M059J (cell line): ENCODE results near the gene COX4I1. TPM values are rescaled to one million over a fixed set of nuclear protein-coding genes. Genes with fewer than 3 reads are reported as not detected.

Source experiments
- DNase-seq: peaks from one replicate; pipeline ENCODE4 v3.0.0-alpha.2; 2012; ENCODE audit warnings: low read depth
- total RNA-seq: library from RNA; depleted of rRNA; stranded (reverse); fragments of >200 nt; shearing (Covaris generic); gene quantifications from 2 replicates; pipeline ENCODE4 v1.2.3, GENCODE V29; 2014

COX4I1 gene
- total RNA-seq, 1 experiment from 2014 or later, result 552 TPM

- peak; percentile 95 for DNase-seq
Observed at GRCh38 chr16:85767531-85767930, 32.0 kb upstream of the COX4I1 start.

GRCh38 chr16:85768199-85768598, 31.3 kb upstream of the COX4I1 start:
- no peak for DNase-seq

- DNase-seq, result no peak
Observed at GRCh38 chr16:85770741-85771140, 28.8 kb upstream of the COX4I1 start.

- no peak for DNase-seq
Observed at GRCh38 chr16:85773044-85773443, 26.5 kb upstream of the COX4I1 start.

- DNase-seq, result no peak
Observed at GRCh38 chr16:85774136-85774535, 25.4 kb upstream of the COX4I1 start.

- no peak for DNase-seq
Observed at GRCh38 chr16:85774811-85775210, 24.7 kb upstream of the COX4I1 start.

- DNase-seq, result peak; percentile 94
Observed at GRCh38 chr16:85777583-85778310, 21.7 kb upstream of the COX4I1 start.

GRCh38 chr16:85778873-85779272, 20.6 kb upstream of the COX4I1 start:
- DNase-seq, result no peak

GRCh38 chr16:85780281-85780680, 19.2 kb upstream of the COX4I1 start:
- no peak for DNase-seq

GRCh38 chr16:85781156-85781555, 18.3 kb upstream of the COX4I1 start:
- DNase-seq, result no peak

- DNase-seq, result peak; percentile 66
Observed at GRCh38 chr16:85781695-85782370, 17.7 kb upstream of the COX4I1 start.

GRCh38 chr16:85782451-85782850, 17.0 kb upstream of the COX4I1 start:
- DNase-seq, result peak; percentile 32

GRCh38 chr16:85783441-85783840, 16.1 kb upstream of the COX4I1 start:
- no peak for DNase-seq

GRCh38 chr16:85784813-85785212, 14.7 kb upstream of the COX4I1 start:
- DNase-seq, result no peak

GRCh38 chr16:85785927-85786326, 13.6 kb upstream of the COX4I1 start:
- DNase-seq, result no peak

- no peak for DNase-seq
Observed at GRCh38 chr16:85788819-85789218, 10.7 kb upstream of the COX4I1 start.

- no peak for DNase-seq
Observed at GRCh38 chr16:85789773-85790172, 9.7 kb upstream of the COX4I1 start.

- DNase-seq, result no peak
Observed at GRCh38 chr16:85793662-85794298, 5.7 kb upstream of the COX4I1 start.

GRCh38 chr16:85794696-85795095, 4.8 kb upstream of the COX4I1 start:
- DNase-seq, result no peak

- DNase-seq, result no peak
Observed at GRCh38 chr16:85796152-85796551, 3.3 kb upstream of the COX4I1 start.

- DNase-seq, result no peak
Observed at GRCh38 chr16:85796599-85796998, 2.9 kb upstream of the COX4I1 start.

- DNase-seq, result no peak
Observed at GRCh38 chr16:85798283-85798776, 1.2 kb upstream of the COX4I1 start.
